Measurements from ENCODE around the gene ISM1.

ISM1 gene

GRCh38 chr20:13291157-13291556, 70.1 kb downstream of the ISM1 start:
- no peak for TF ChIP-seq CTCF (IDR thresholded peaks at IDR 0.05; ENCODE audit: borderline replicate concordance, control extremely low read depth, extremely low read depth, insufficient read depth, missing control alignments)
- in situ Hi-C loops (cut with MboI; ENCODE audit: low sequenced_read_pairs, unreplicated experiment): loop anchor here (10.0 kb wide), 1 partner anchor 176 kb away; no protein-coding TSS in a partner anchor

GRCh38 chr20:13292201-13292885, 71.3 kb downstream of the ISM1 start:
- no peak for DNase-seq (ENCODE audit: low spot score)
- TF ChIP-seq CTCF (IDR thresholded peaks at IDR 0.05; ENCODE audit: borderline replicate concordance, control extremely low read depth, extremely low read depth, insufficient read depth, missing control alignments): no peak
- in situ Hi-C loops (cut with MboI; ENCODE audit: low sequenced_read_pairs, unreplicated experiment): loop anchor here (10.0 kb wide), 1 partner anchor 178 kb away; no protein-coding TSS in a partner anchor

More at GRCh38 chr20:13291157-13291556, 70.1 kb downstream of the ISM1 start:
- DNase-seq (ENCODE audit: low spot score): no peak

- no peak for TF ChIP-seq CTCF (IDR thresholded peaks at IDR 0.05; ENCODE audit: borderline replicate concordance, control extremely low read depth, extremely low read depth, insufficient read depth, missing control alignments)
- in situ Hi-C loops (cut with MboI; ENCODE audit: low sequenced_read_pairs, unreplicated experiment): loop anchor here (10.0 kb wide), 1 partner anchor 180 kb away; no protein-coding TSS in a partner anchor
- DNase-seq (ENCODE audit: low spot score): peak; percentile 5
These were observed 73.4 kb downstream of the ISM1 start for GRCh38 chr20:13294522-13294921.

GRCh38 chr20:13295637-13296036, 74.6 kb downstream of the ISM1 start:
- TF ChIP-seq CTCF (IDR thresholded peaks at IDR 0.05; ENCODE audit: borderline replicate concordance, control extremely low read depth, extremely low read depth, insufficient read depth, missing control alignments): no peak
- DNase-seq (ENCODE audit: low spot score): peak; percentile 7
- in situ Hi-C loops (cut with MboI; ENCODE audit: low sequenced_read_pairs, unreplicated experiment): loop anchor here (10.0 kb wide), 1 partner anchor 181 kb away; no protein-coding TSS in a partner anchor

- in situ Hi-C loops (cut with MboI; ENCODE audit: low sequenced_read_pairs, unreplicated experiment): loop anchor here (10.0 kb wide), 1 partner anchor 181 kb away; no protein-coding TSS in a partner anchor
- no peak for TF ChIP-seq CTCF (IDR thresholded peaks at IDR 0.05; ENCODE audit: borderline replicate concordance, control extremely low read depth, extremely low read depth, insufficient read depth, missing control alignments)
- no peak for DNase-seq (ENCODE audit: low spot score)
These were observed 75.0 kb downstream of the ISM1 start for GRCh38 chr20:13296070-13296469.

DNA sequence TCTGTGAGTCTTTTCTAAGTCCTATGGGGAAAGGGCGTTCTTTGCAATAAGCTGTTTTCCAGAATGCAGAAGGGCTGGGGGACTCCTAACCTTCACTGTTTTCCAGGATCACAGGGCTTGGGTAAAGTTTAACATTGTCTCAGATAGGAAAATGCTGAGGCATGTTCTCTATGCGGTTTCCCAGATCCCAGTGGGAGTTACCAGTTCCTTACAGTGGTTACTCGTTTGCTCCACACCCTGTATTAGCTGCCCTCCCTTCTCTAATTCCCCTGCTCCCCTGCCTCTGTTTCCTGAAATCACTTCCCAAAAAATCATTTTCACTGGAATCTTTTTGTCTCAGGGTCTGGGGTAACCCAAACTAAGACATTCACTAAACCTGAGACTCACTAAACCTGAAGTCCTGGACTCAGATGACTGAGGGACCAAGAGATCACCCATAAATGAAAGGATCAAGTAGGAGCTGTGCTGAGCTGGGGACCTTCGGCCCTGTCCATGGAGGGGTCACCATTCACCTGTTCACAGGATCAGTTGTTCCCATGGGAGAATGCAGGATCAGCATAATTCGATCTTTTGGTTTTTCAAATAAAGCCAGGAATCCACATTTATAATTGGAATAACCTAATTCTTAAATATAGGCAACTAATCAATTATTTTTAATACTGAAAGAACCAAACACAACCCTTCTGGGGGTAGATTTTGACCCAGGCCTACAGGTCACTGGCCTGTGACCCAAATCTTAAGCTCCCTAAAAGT, 76.2 kb downstream of the ISM1 start:
- DNase-seq (ENCODE audit: low spot score): peak; percentile 1
- in situ Hi-C loops (cut with MboI; ENCODE audit: low sequenced_read_pairs, unreplicated experiment): loop anchor here (10.0 kb wide), 1 partner anchor 183 kb away; no protein-coding TSS in a partner anchor
- no peak for TF ChIP-seq CTCF (IDR thresholded peaks at IDR 0.05; ENCODE audit: borderline replicate concordance, control extremely low read depth, extremely low read depth, insufficient read depth, missing control alignments)

Measured in GM13976 (cell line).